NCI-H2227 (cell line): ENCODE measurements around the gene BCAP31.
"Not testable (repeated sequence)": the region's sequence is repeated elsewhere in the genome, so short reads cannot be mapped to it uniquely, and the experiment has no call there.

Source experiments
- DNase-seq: peaks from one replicate; lab custom pipeline; 2025; ENCODE audit not compliant: unreplicated experiment; lab: John Stamatoyannopoulos, UW

The BCAP31 gene

GRCh38 chrX:153684467-153685155 is 39.6 kb downstream of the BCAP31 start:
- DNase-seq = peak; percentile 38

- not testable (repeated sequence) for DNase-seq
Measured at GRCh38 chrX:153683486-153683885, 40.7 kb downstream of the BCAP31 start.

GRCh38 chrX:153681175-153681574 is 43.0 kb downstream of the BCAP31 start:
- DNase-seq = no peak

- no peak for DNase-seq
Measured at GRCh38 chrX:153674219-153674851, 49.9 kb downstream of the BCAP31 start.

GRCh38 chrX:153673428-153674218 is 50.6 kb downstream of the BCAP31 start, which contains the start of gene PNCK:
PNCK (minus strand) TSS chrX:153673813; CDS start chrX:153673076, 737 bp downstream.
- DNase-seq = peak; percentile 34

- peak; percentile 33 for DNase-seq
Measured at GRCh38 chrX:153672531-153673427, 51.4 kb downstream of the BCAP31 start.

GRCh38 chrX:153671589-153672530 is 52.3 kb downstream of the BCAP31 start:
- no peak for DNase-seq

GRCh38 chrX:153670748-153671588 is 53.2 kb downstream of the BCAP31 start:
- no peak for DNase-seq

GRCh38 chrX:153669901-153670731 is 54.1 kb downstream of the BCAP31 start:
- no peak for DNase-seq

- DNase-seq = no peak
Measured at GRCh38 chrX:153669174-153669890, 54.9 kb downstream of the BCAP31 start.

- no peak for DNase-seq
Measured at GRCh38 chrX:153668423-153669173, 55.6 kb downstream of the BCAP31 start.

GRCh38 chrX:153667956-153668396 is 56.2 kb downstream of the BCAP31 start:
- peak; percentile 78 for DNase-seq

GRCh38 chrX:153667281-153667955 is 56.8 kb downstream of the BCAP31 start:
- no peak for DNase-seq

- no peak for DNase-seq
Measured at GRCh38 chrX:153665726-153666306, 58.4 kb downstream of the BCAP31 start.

- DNase-seq = peak; percentile 56
Measured at GRCh38 chrX:153662266-153662665, 61.9 kb downstream of the BCAP31 start.

GRCh38 chrX:153659268-153659667 is 64.9 kb downstream of the BCAP31 start:
- DNase-seq = no peak
